GM12878 (cell line): ENCODE data around the gene DGAT2. TPM values are rescaled to one million over a fixed set of nuclear protein-coding genes. Genes with fewer than 3 reads are reported as not detected.
"Not testable (repeated sequence)": the region's sequence is repeated elsewhere in the genome, so short reads cannot be mapped to it uniquely, and the experiment has no call there.

ENCODE experiments used
- ATAC-seq: fragments of 200-7000 bp; cut with Tn5 transposase; 3 replicates; pipeline ENCODE4 v1.9.1; 2020; ENCODE audit warnings: mild to moderate bottlenecking, moderate library complexity
- BruUV-seq: library from RNA; stranded (reverse); fragments of 400-500 nt; replicated peaks from 2 replicates; lab custom pipeline; 2021; lab: Mats Ljungman, UMichigan
- CTCF ChIA-PET: fragments of 300-600 bp; sonication (Branson Sonifier 250); formaldehyde crosslinking; extraction: SDS; loops from one replicate; lab custom pipeline; 2021; ENCODE audit warnings: inconsistent platforms; lab: Yijun Ruan, JAX
- POLR2A ChIA-PET: fragments of 350-600 bp; formaldehyde crosslinking; extraction: SDS; loops from one replicate; lab custom pipeline; 2021; ENCODE audit warnings: inconsistent platforms; lab: Charles Lee
- RAD21 ChIA-PET: fragments of 300-600 bp; sonication (Branson Sonifier 250); formaldehyde crosslinking; loops from one replicate; lab custom pipeline; 2023; ENCODE audit warnings: antibody characterized with exemption; ENCODE audit not compliant: unreplicated experiment; lab: Charles Lee
- SMC1A ChIA-PET: fragments of 300-600 bp; sonication (Branson Sonifier 250); formaldehyde crosslinking; loops from one replicate; lab custom pipeline; 2023; ENCODE audit not compliant: unreplicated experiment, uncharacterized antibody; lab: Charles Lee
- DNase-seq: peaks from one replicate; pipeline ENCODE4 v3.0.0-alpha.2; 2011; ENCODE audit warnings: low read depth, low spot score
- FAIRE-seq: peaks from 3 replicates; lab custom pipeline; 2011; peaks lifted over from hg19 to GRCh38; lab: Jason Lieb, UNC
- H2AFZ ChIP-seq: 2 replicates; pipeline ENCODE4 v1.6.0; 2011; ENCODE audit warnings: low read depth, low read length, control low read depth; ENCODE audit not compliant: control insufficient read depth
- H3K27ac ChIP-seq: 2 replicates; pipeline ENCODE4 v1.5.1; 2011; ENCODE audit warnings: control low read depth; ENCODE audit not compliant: control insufficient read depth, insufficient read depth
- H3K27me3 ChIP-seq, 2 experiments: replicated peaks in 1 of 2; 2 replicates each; pipeline versions ENCODE4 v1.6.0 to v1.6.1; 2011; ENCODE audit warnings: low read length in 1 of 2; ENCODE audit not compliant: control insufficient read depth in 2 of 2, insufficient read depth in 2 of 2
- H3K36me3 ChIP-seq, 2 experiments: 2 replicates each; pipeline ENCODE4 v1.5.1; 2011; ENCODE audit warnings: low read length in 1 of 2; ENCODE audit not compliant: control insufficient read depth in 2 of 2, insufficient read depth in 2 of 2
- H3K4me1 ChIP-seq: 2 replicates; pipeline ENCODE4 v1.6.1; 2011; ENCODE audit warnings: mild to moderate bottlenecking, low read length, moderate library complexity, mixed read lengths; ENCODE audit not compliant: control insufficient read depth, insufficient read depth
- H3K4me2 ChIP-seq: 2 replicates; pipeline ENCODE4 v1.6.0; 2011; ENCODE audit warnings: control low read depth; ENCODE audit not compliant: control insufficient read depth, insufficient read depth
- H3K4me3 ChIP-seq: fragments of 200-600 bp; sonication (generic); 2 replicates; pipeline ENCODE4 v1.5.1; 2016
- H3K79me2 ChIP-seq: 2 replicates; pipeline ENCODE4 v1.6.0; 2011; ENCODE audit warnings: low read length; ENCODE audit not compliant: control insufficient read depth, insufficient read depth
- H3K9ac ChIP-seq: 2 replicates; pipeline ENCODE4 v1.8.0; 2011; ENCODE audit warnings: low read length, control low read depth, mixed read lengths; ENCODE audit not compliant: control insufficient read depth, insufficient read depth
- H3K9me3 ChIP-seq: replicated peaks from 3 replicates; pipeline ENCODE4 v1.5.1; 2011; ENCODE audit warnings: mild to moderate bottlenecking, low read length; ENCODE audit not compliant: control insufficient read depth, insufficient read depth
- H4K20me1 ChIP-seq: 2 replicates; pipeline ENCODE4 v1.6.0; 2011; ENCODE audit not compliant: control insufficient read depth, insufficient read depth
- BCLAF1 ChIP-seq: fragments of 450-650 bp; IDR thresholded peaks from 2 replicates; pipeline ENCODE4 v1.6.1; 2017; ENCODE audit warnings: antibody characterized with exemption, mild to moderate bottlenecking, moderate library complexity
- DPF2 ChIP-seq: fragments of 450-650 bp; IDR thresholded peaks from 2 replicates; pipeline ENCODE4 v1.6.1; 2017; ENCODE audit warnings: mild to moderate bottlenecking
- GABPA ChIP-seq: IDR thresholded peaks from 2 replicates; pipeline ENCODE4 v1.6.1; 2014; ENCODE audit warnings: antibody characterized with exemption, low read depth, mild to moderate bottlenecking, inconsistent platforms
- KAT2A ChIP-seq: conservative IDR thresholded peaks from 2 replicates; pipeline ENCODE4 v1.6.1; 2011; ENCODE audit warnings: low read depth, low read length; ENCODE audit not compliant: control insufficient read depth
- NFIC ChIP-seq: IDR thresholded peaks from 2 replicates; pipeline ENCODE4 v1.6.1; 2012; ENCODE audit warnings: low read depth, mild to moderate bottlenecking, inconsistent platforms, low read length, moderate library complexity
- NFXL1 ChIP-seq: fragments of 450-650 bp; IDR thresholded peaks from 2 replicates; pipeline ENCODE4 v1.6.1; 2017; ENCODE audit warnings: antibody characterized with exemption, mild to moderate bottlenecking, borderline replicate concordance
- NR2C2 ChIP-seq: IDR thresholded peaks from 2 replicates; pipeline ENCODE4 v1.6.1; 2011; ENCODE audit warnings: borderline replicate concordance, low read depth; ENCODE audit not compliant: control insufficient read depth, insufficient read length
- RAD51 ChIP-seq: fragments of 450-650 bp; IDR thresholded peaks from 2 replicates; pipeline ENCODE4 v1.6.1; 2016; ENCODE audit warnings: moderate library complexity, mild to moderate bottlenecking, inconsistent platforms
- RELB ChIP-seq: fragments of 450-650 bp; IDR thresholded peaks from 2 replicates; pipeline ENCODE4 v1.6.1; 2017; ENCODE audit warnings: low read depth, mild to moderate bottlenecking, moderate library complexity
- SRF ChIP-seq, 2 experiments: IDR thresholded peaks; 2 replicates each; pipeline ENCODE4 v1.6.1; 2011; ENCODE audit warnings: low read depth in 2 of 2, low read length in 2 of 2, mild to moderate bottlenecking in 1 of 2, moderate library complexity in 1 of 2
- WGBS: methylation state at CpG from one replicate; pipeline ENCODE4 v1.1.6; 2016; ENCODE audit warnings: low lambda C conversion rate; ENCODE audit not compliant: insufficient replicate concordance, insufficient coverage; ENCODE audit errors: missing lambda C conversion rate; 5-methylcytosine and 5-hydroxymethylcytosine counted together
- in situ Hi-C: fragments of 300-500 bp; cut with MboI; formaldehyde crosslinking; loops from 9 replicates; pipeline ENCODE4 v1.14.3; 2018; ENCODE audit warnings: mixed read lengths
- intact Hi-C: fragments of 100-400 bp; cut with micrococcal nuclease; formaldehyde crosslinking; loops from one replicate; pipeline ENCODE4 v1.14.2; 2022; ENCODE audit not compliant: unreplicated experiment
- polyA plus RNA-seq, 11 experiments: library from polyadenylated mRNA; depleted of rRNA in 4 of 11; unstranded in 6 of 11; stranded (reverse) in 5 of 11; fragments of >200 nt; fragmentation: Nextera tagmentation in 4 of 11; fragmentation: Illumina TruSeq in 1 of 11; extraction: Ambion mirVana in 4 of 11; extraction: Trizol in 1 of 11; gene quantifications; 1 replicate in 1 of 11; 2 replicates in 10 of 11; pipeline versions ENCODE4 v1.2.1 to v1.2.3, GENCODE V29; 2011 to 2016; ENCODE audit warnings: inconsistent platforms in 2 of 11, missing spikeins in 2 of 11, low read depth in 1 of 11
- total RNA-seq, 4 experiments: library from RNA; depleted of rRNA in 3 of 4; stranded (reverse); fragments of >200 nt in 3 of 4; fragmentation: Illumina TruSeq in 1 of 4; extraction: Trizol in 1 of 4; gene quantifications; 2 replicates each; pipeline versions ENCODE4 v1.2.1 to v1.2.3, GENCODE V29; 2013 to 2021
- TF ChIP-seq, protein P1 (sequence below): IDR thresholded peaks from 2 replicates; pipeline ENCODE4 v1.6.1; 2012; ENCODE audit warnings: low read depth, low read length, improper control_type of control experiment

The DGAT2 gene
- total and polyA plus RNA-seq, 10 of the 15 experiments (the other 5 are each of a cell fraction or from before 2014, with no cell fraction given), result 5.1 to 25.9 (median 17.6) TPM

DNA sequence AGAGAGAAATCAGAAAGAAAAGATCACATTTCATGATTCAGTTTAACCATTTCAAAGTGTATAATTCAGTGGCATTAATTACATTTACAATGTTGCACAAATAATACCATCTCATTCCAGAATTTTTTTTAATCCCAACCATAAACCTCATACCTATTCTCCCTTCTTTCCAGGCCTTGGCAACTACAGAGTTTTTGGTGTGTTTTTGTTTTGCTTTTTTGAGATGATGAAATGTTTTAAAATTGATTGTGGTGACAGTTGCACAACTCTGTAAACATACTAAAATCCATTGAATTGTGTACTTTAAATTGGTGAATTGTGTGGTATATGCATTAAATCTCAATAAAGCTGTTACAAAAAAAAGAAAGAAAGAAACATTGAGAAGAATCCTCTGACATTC is 13.6 kb upstream of the DGAT2 start:
- H2AFZ ChIP-seq, DNase-seq, H3K27ac ChIP-seq, H4K20me1 ChIP-seq, CTCF ChIA-PET, H3K27me3 ChIP-seq, H3K9ac ChIP-seq, RAD21 ChIA-PET, H3K4me1 ChIP-seq, FAIRE-seq, intact Hi-C loops, SMC1A ChIA-PET, POLR2A ChIA-PET, H3K36me3 ChIP-seq, H3K4me2 ChIP-seq, in situ Hi-C loops, H3K9me3 ChIP-seq, ATAC-seq, H3K4me3 ChIP-seq, H3K79me2 ChIP-seq, BruUV-seq: not testable (repeated sequence)

- no peak overlapping the region for H3K27ac ChIP-seq
- DNase-seq, result no peak
- ChIA-PET SMC1A (interaction anchor here (0.7 kb wide), 1 partner anchor 160 kb away, joined by 3 read pairs; no protein-coding TSS in a partner anchor), CTCF (interaction anchor here (1.1 kb wide), 1 partner anchor 52 kb away, joined by 5 read pairs; no protein-coding TSS in a partner anchor), RAD21 (no interaction called here), POLR2A (no interaction called here)
- H3K79me2 ChIP-seq, result no peaks in the 10 kb centered on the region
- H3K9ac ChIP-seq, result no peak overlapping the region
- TF ChIP-seq NR2C2, result no peak
- TF ChIP-seq RAD51, result no peak
- TF ChIP-seq GABPA, result no peak
- no peak for TF ChIP-seq DPF2
- TF ChIP-seq RELB, result no peak
- no peak for TF ChIP-seq KAT2A
- no peak for TF ChIP-seq BCLAF1
- TF ChIP-seq NFXL1, result no peak
- TF ChIP-seq, protein P1, sequence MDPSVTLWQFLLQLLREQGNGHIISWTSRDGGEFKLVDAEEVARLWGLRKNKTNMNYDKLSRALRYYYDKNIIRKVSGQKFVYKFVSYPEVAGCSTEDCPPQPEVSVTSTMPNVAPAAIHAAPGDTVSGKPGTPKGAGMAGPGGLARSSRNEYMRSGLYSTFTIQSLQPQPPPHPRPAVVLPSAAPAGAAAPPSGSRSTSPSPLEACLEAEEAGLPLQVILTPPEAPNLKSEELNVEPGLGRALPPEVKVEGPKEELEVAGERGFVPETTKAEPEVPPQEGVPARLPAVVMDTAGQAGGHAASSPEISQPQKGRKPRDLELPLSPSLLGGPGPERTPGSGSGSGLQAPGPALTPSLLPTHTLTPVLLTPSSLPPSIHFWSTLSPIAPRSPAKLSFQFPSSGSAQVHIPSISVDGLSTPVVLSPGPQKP, result no peak
- no peak for TF ChIP-seq NFIC
- no peak for TF ChIP-seq SRF (IDR thresholded peaks at IDR 0.05; ENCODE audit: low read depth in 2 of 2, low read length in 2 of 2)
- no peaks in the 10 kb centered on the region for H3K27me3 ChIP-seq
- no peaks in the 10 kb centered on the region for H3K36me3 ChIP-seq
- no peaks in the 10 kb centered on the region for H3K9me3 ChIP-seq
- intact Hi-C loops, result no loop called here
- ATAC-seq, result no peak
- WGBS, result 30% methylated on average over 2 of the region's 2 CpGs
- H3K4me1 ChIP-seq, result no peaks in the 10 kb centered on the region
- BruUV-seq, result no TSS peak
- H4K20me1 ChIP-seq, result no peaks in the 10 kb centered on the region
- H3K4me3 ChIP-seq, result no peak overlapping the region
- no peak overlapping the region for H3K4me2 ChIP-seq
- in situ Hi-C loops, result no loop called here
- FAIRE-seq, result no peak
- H2AFZ ChIP-seq, result no peak overlapping the region
Measured at GRCh38 chr11:75757651-75758050, 10.9 kb upstream of the DGAT2 start.
